H1 (cell line): Measurements from ENCODE around the gene TMEM107. TPM values are rescaled to one million over a fixed set of nuclear protein-coding genes. Genes with fewer than 3 reads are reported as not detected.

Source experiments
- CTCF ChIA-PET: fragments of 300-600 bp; sonication (Branson Sonifier 250); formaldehyde crosslinking; loops from one replicate; lab custom pipeline; 2021; ENCODE audit not compliant: partially characterized antibody; lab: Charles Lee
- POLR2A ChIA-PET: fragments of 300-600 bp; sonication (Branson Sonifier 250); formaldehyde crosslinking; loops from one replicate; lab custom pipeline; 2021; ENCODE audit warnings: inconsistent platforms; ENCODE audit not compliant: partially characterized antibody; lab: Charles Lee
- DNase-seq, 2 experiments: peaks; one replicate each; pipeline versions ENCODE4 v3.0.0 to v3.0.0-alpha.2; 2010 to 2022; ENCODE audit warnings: low spot score in 2 of 2, low read depth in 1 of 2, mixed read lengths in 1 of 2
- FAIRE-seq: peaks from 2 replicates; lab custom pipeline; 2011; peaks lifted over from hg19 to GRCh38; lab: Jason Lieb, UNC
- H2AFZ ChIP-seq: 2 replicates; pipeline ENCODE4 v1.8.1; 2012; ENCODE audit warnings: low read length, inconsistent platforms
- H2AK5ac ChIP-seq: 2 replicates; pipeline ENCODE4 v1.6.1; 2013; ENCODE audit warnings: low read depth, low read length
- H2BK120ac ChIP-seq: replicated peaks from 2 replicates; pipeline ENCODE3; 2013; ENCODE audit warnings: low read depth, low read length, inconsistent platforms
- H2BK12ac ChIP-seq: 2 replicates; pipeline ENCODE4 v1.6.1; 2013; ENCODE audit warnings: low read depth, low read length
- H2BK15ac ChIP-seq: 2 replicates; pipeline ENCODE4 v1.6.1; 2013; ENCODE audit warnings: low read length
- H2BK20ac ChIP-seq: 2 replicates; pipeline ENCODE4 v1.6.1; 2013; ENCODE audit warnings: low read length
- H2BK5ac ChIP-seq: 2 replicates; pipeline ENCODE4 v1.6.1; 2013; ENCODE audit warnings: low read depth, low read length
- H3K14ac ChIP-seq: 2 replicates; pipeline ENCODE4 v1.6.1; 2013; ENCODE audit warnings: inconsistent platforms; ENCODE audit not compliant: insufficient read length
- H3K18ac ChIP-seq: 2 replicates; pipeline ENCODE4 v1.6.1; 2013; ENCODE audit warnings: low read length; ENCODE audit errors: extremely low read depth
- H3K23ac ChIP-seq: 2 replicates; pipeline ENCODE4 v1.6.1; 2013; ENCODE audit warnings: inconsistent platforms; ENCODE audit not compliant: insufficient read length
- H3K23me2 ChIP-seq: 2 replicates; pipeline ENCODE4 v1.6.1; 2013; ENCODE audit warnings: low read depth, low read length
- H3K27ac ChIP-seq: 2 replicates; pipeline ENCODE4 v1.6.1; 2011; ENCODE audit warnings: low read depth, low read length, inconsistent platforms
- H3K27me3 ChIP-seq, 4 experiments: replicated peaks in 1 of 4; 1 replicate in 1 of 4; 2 replicates in 3 of 4; pipeline versions ENCODE4 v1.6.1 to v1.8.1; 2011 to 2013; ENCODE audit warnings: low read length in 3 of 4, mild to moderate bottlenecking in 3 of 4, inconsistent platforms in 2 of 4, mixed read lengths in 2 of 4, moderate library complexity in 1 of 4; ENCODE audit not compliant: control insufficient read depth in 3 of 4, insufficient read depth in 3 of 4; ENCODE audit errors: extremely low read depth in 1 of 4
- H3K36me3 ChIP-seq, 4 experiments: 2 replicates each; pipeline versions ENCODE4 v1.6.1 to v1.8.1; 2011 to 2013; ENCODE audit warnings: mild to moderate bottlenecking in 4 of 4, low read length in 3 of 4, moderate library complexity in 2 of 4, control low read depth in 1 of 4, inconsistent platforms in 1 of 4; ENCODE audit not compliant: insufficient read depth in 4 of 4, control insufficient read depth in 2 of 4
- H3K4ac ChIP-seq: replicated peaks from 2 replicates; pipeline ENCODE3; 2013; ENCODE audit warnings: low read length, low read depth, mixed read lengths, inconsistent platforms; ENCODE audit not compliant: insufficient read length
- H3K4me1 ChIP-seq, 4 experiments: replicated peaks in 1 of 4; 1 replicate in 1 of 4; 2 replicates in 3 of 4; pipeline versions ENCODE4 v1.6.1 to v1.8.1; 2011 to 2013; ENCODE audit warnings: low read length in 3 of 4, inconsistent platforms in 2 of 4, mixed read lengths in 1 of 4; ENCODE audit not compliant: insufficient read depth in 4 of 4, control insufficient read depth in 3 of 4
- H3K4me2 ChIP-seq, 2 experiments: 2 replicates each; pipeline versions ENCODE4 v1.6.1 to v1.8.1; 2011 to 2013; ENCODE audit warnings: low read depth in 2 of 2, low read length in 2 of 2, control low read depth in 1 of 2, inconsistent platforms in 1 of 2, mild to moderate bottlenecking in 1 of 2; ENCODE audit not compliant: insufficient read depth in 1 of 2
- H3K4me3 ChIP-seq, 4 experiments: fragments of 200-600, 300-600 bp in 1 of 4; sonication (generic), shearing (Covaris generic), sonication (Bioruptor Twin) in 1 of 4; 2 replicates each; pipeline versions ENCODE4 v1.5.1 to v1.8.1; 2011 to 2016; ENCODE audit warnings: low read length in 4 of 4, low read depth in 3 of 4, control low read depth in 2 of 4, inconsistent platforms in 2 of 4, mild to moderate bottlenecking in 2 of 4, mixed read lengths in 1 of 4, moderate library complexity in 1 of 4; ENCODE audit not compliant: insufficient read depth in 2 of 4; ENCODE audit errors: extremely low read depth in 1 of 4
- H3K56ac ChIP-seq: replicated peaks from 2 replicates; pipeline ENCODE3; 2013; ENCODE audit warnings: low read depth, mild to moderate bottlenecking, mixed read lengths, low read length, inconsistent platforms; ENCODE audit not compliant: insufficient read length
- H3K79me1 ChIP-seq: 2 replicates; pipeline ENCODE4 v1.6.1; 2013; ENCODE audit warnings: low read depth, low read length, control low read depth
- H3K79me2 ChIP-seq, 2 experiments: 2 replicates each; pipeline versions ENCODE4 v1.6.1 to v1.8.1; 2012 to 2013; ENCODE audit warnings: low read length in 2 of 2, mild to moderate bottlenecking in 2 of 2, inconsistent platforms in 1 of 2; ENCODE audit not compliant: insufficient read depth in 2 of 2, control insufficient read depth in 1 of 2
- H3K9ac ChIP-seq, 4 experiments: replicated peaks in 1 of 4; 1 replicate in 1 of 4; 2 replicates in 3 of 4; pipeline versions ENCODE4 v1.6.1 to v1.8.1; 2011 to 2013; ENCODE audit warnings: low read depth in 3 of 4, low read length in 3 of 4, control low read depth in 2 of 4, mild to moderate bottlenecking in 2 of 4, moderate library complexity in 2 of 4, inconsistent platforms in 1 of 4; ENCODE audit errors: extremely low read depth in 1 of 4
- H3K9me3 ChIP-seq, 2 experiments: 2 replicates each; pipeline versions ENCODE4 v1.6.1 to v1.8.1; 2012 to 2013; ENCODE audit warnings: mild to moderate bottlenecking in 2 of 2, moderate library complexity in 2 of 2, control low read depth in 1 of 2, inconsistent platforms in 1 of 2, low read depth in 1 of 2, low read length in 1 of 2, mixed read lengths in 1 of 2; ENCODE audit not compliant: insufficient read depth in 2 of 2
- H4K20me1 ChIP-seq, 2 experiments: replicated peaks in 1 of 2; 2 replicates each; pipeline versions ENCODE3 to v1.8.1; 2011 to 2013; ENCODE audit warnings: inconsistent platforms in 2 of 2, low read length in 2 of 2, mild to moderate bottlenecking in 1 of 2; ENCODE audit not compliant: insufficient read depth in 2 of 2, control insufficient read depth in 1 of 2
- H4K5ac ChIP-seq: 2 replicates; pipeline ENCODE4 v1.6.1; 2013; ENCODE audit warnings: low read length, low read depth, mixed read lengths, inconsistent platforms; ENCODE audit not compliant: insufficient read length
- H4K8ac ChIP-seq: 2 replicates; pipeline ENCODE4 v1.8.0; 2013; ENCODE audit warnings: mild to moderate bottlenecking, moderate library complexity, low read length, inconsistent platforms; ENCODE audit not compliant: insufficient read depth; ENCODE audit errors: extremely low read depth
- H4K91ac ChIP-seq: replicated peaks from 2 replicates; pipeline ENCODE3; 2013; ENCODE audit warnings: low read length, mixed read lengths, inconsistent platforms; ENCODE audit not compliant: insufficient read length
- CEBPB ChIP-seq: IDR thresholded peaks from 2 replicates; pipeline ENCODE4 v1.6.1; 2012; ENCODE audit warnings: low read depth, low read length
- CTBP2 ChIP-seq: IDR thresholded peaks from 2 replicates; pipeline ENCODE4 v1.7.0; 2011; ENCODE audit warnings: borderline replicate concordance, mild to moderate bottlenecking, moderate library complexity, mixed read lengths, low read length; ENCODE audit not compliant: insufficient read depth, insufficient read length
- EZH2 ChIP-seq: fragments of 200-600 bp; sonication (generic); IDR thresholded peaks from 2 replicates; pipeline ENCODE4 v1.7.1; 2012; ENCODE audit warnings: low read depth, mild to moderate bottlenecking, moderate library complexity, low read length, inconsistent platforms; ENCODE audit not compliant: severe bottlenecking
- FOSL1 ChIP-seq: IDR thresholded peaks from 2 replicates; pipeline ENCODE4 v1.6.1; 2011; ENCODE audit warnings: mild to moderate bottlenecking, low read depth, low read length, moderate library complexity; ENCODE audit not compliant: insufficient read depth
- GABPA ChIP-seq: IDR thresholded peaks from 2 replicates; pipeline ENCODE4 v1.6.1; 2011; ENCODE audit warnings: mild to moderate bottlenecking, low read length, moderate library complexity, borderline replicate concordance; ENCODE audit not compliant: insufficient read depth
- GTF2F1 ChIP-seq: IDR thresholded peaks from 2 replicates; pipeline ENCODE4 v1.6.1; 2012; ENCODE audit warnings: low read depth, low read length, improper control_type of control experiment, borderline replicate concordance
- KDM1A ChIP-seq: fragments of 200-600, 300-600 bp; sonication (generic); IDR thresholded peaks from 2 replicates; pipeline ENCODE4 v1.7.1; 2016; ENCODE audit warnings: mild to moderate bottlenecking, low read length, borderline replicate concordance
- KDM5A ChIP-seq: fragments of 200-600 bp; IDR thresholded peaks from 2 replicates; pipeline ENCODE4 v1.7.1; 2012; ENCODE audit warnings: mild to moderate bottlenecking, low read length, inconsistent platforms, mixed read lengths
- RBBP5 ChIP-seq: IDR thresholded peaks from 2 replicates; pipeline ENCODE4 v1.7.1; 2012; ENCODE audit warnings: low read depth, mild to moderate bottlenecking, inconsistent platforms, low read length, moderate library complexity, borderline replicate concordance
- RXRA ChIP-seq: IDR thresholded peaks from 2 replicates; pipeline ENCODE4 v1.6.1; 2011; ENCODE audit warnings: low read depth, mild to moderate bottlenecking, low read length, moderate library complexity; ENCODE audit not compliant: insufficient read depth
- SP2 ChIP-seq: IDR thresholded peaks from 2 replicates; pipeline ENCODE4 v1.6.1; 2012; ENCODE audit warnings: mild to moderate bottlenecking, low read length, inconsistent platforms
- SUZ12 ChIP-seq: fragments of 200-600 bp; sonication (generic); IDR thresholded peaks from 2 replicates; pipeline ENCODE4 v1.6.1; 2012; ENCODE audit warnings: mild to moderate bottlenecking, inconsistent platforms, low read length, moderate library complexity, mixed read lengths
- ZNF274 ChIP-seq: IDR thresholded peaks from 2 replicates; pipeline ENCODE4 v1.7.0; 2012; ENCODE audit warnings: low read length, borderline replicate concordance; ENCODE audit errors: extremely low read depth
- WGBS, 2 experiments: shearing (Covaris generic) in 1 of 2; methylation state at CpG; one replicate each; pipeline versions ENCODE4 v1.1.6 to v1.1.7; 2013 to 2015; ENCODE audit warnings: low lambda C conversion rate in 2 of 2, mixed read lengths in 2 of 2, inconsistent platforms in 1 of 2, low coverage in 1 of 2, missing lambda C conversion rate in 1 of 2; ENCODE audit not compliant: insufficient replicate concordance in 2 of 2, insufficient coverage in 1 of 2, insufficient read length in 1 of 2; ENCODE audit errors: extremely low coverage in 1 of 2, missing lambda C conversion rate in 1 of 2; 5-methylcytosine and 5-hydroxymethylcytosine counted together
- polyA plus RNA-seq, 7 experiments: library from polyadenylated mRNA; depleted of rRNA in 3 of 7; stranded (reverse) in 5 of 7; unstranded in 2 of 7; fragments of >200 nt in 5 of 7; fragments of 200-250 nt in 2 of 7; gene quantifications; 1 replicate in 5 of 7; 2 replicates in 1 of 7; 4 replicates in 1 of 7; pipeline versions ENCODE4 v1.2.1 to v1.2.3, GENCODE V29; 2011 to 2013; ENCODE audit warnings: missing spikeins in 2 of 7, mixed read lengths in 2 of 7
- total RNA-seq: library from RNA; stranded (reverse); fragmentation: NEBNext Ultra II Directional; extraction: Animal tissue kit (Norgen Biotek cat#: 25700); gene quantifications from 2 replicates; pipeline ENCODE4 v1.2.1, GENCODE V29; 2021

Gene TMEM107
- total and polyA plus RNA-seq, 2 of the 8 experiments (the other 6 are each of a cell fraction or from before 2014, with no cell fraction given), result 17.3 to 21.5 TPM

GRCh38 chr17:8164815-8165131 is 11.4 kb downstream of the TMEM107 start:
- peak overlapping the region; percentile 47 for H3K4ac ChIP-seq
- peak overlapping the region; percentile 85 to 95; a peak in 2 of 4 replicates for H3K4me2 ChIP-seq
- POLR2A ChIA-PET, result interaction anchor here (0.8 to 15.7 kb wide), 10 partner anchors 9 to 105 kb away, joined by 3 to 289 read pairs (median 6); partner anchors contain the start of genes AURKB, PER1 and TMEM107
- H3K4me3 ChIP-seq, result peak overlapping the region in 1 of 4 experiments; percentile 97; a peak in 1 of 8 replicates
- no peak overlapping the region for H2BK15ac ChIP-seq
- H3K23me2 ChIP-seq, result peaks cover 16% of the 10 kb centered on the region
- peak overlapping the region; percentile 100; the same call in 1 of the 2 replicates for H2BK5ac ChIP-seq
- CTCF ChIA-PET, result interaction anchor here (1.2 to 1.4 kb wide), 2 partner anchors 27 to 82 kb away, joined by 3 to 4 read pairs; no protein-coding TSS in a partner anchor
- H3K14ac ChIP-seq, result no peak overlapping the region
- no peak overlapping the region for H2AFZ ChIP-seq
- peaks cover 8 to 9% of the 10 kb centered on the region in 2 experiments for H4K20me1 ChIP-seq
- no peak for FAIRE-seq
- no peak overlapping the region for H3K23ac ChIP-seq
- no peaks in the 10 kb centered on the region for H3K27me3 ChIP-seq
- H3K79me1 ChIP-seq, result peaks cover 8% of the 10 kb centered on the region
- no peak overlapping the region for H2BK20ac ChIP-seq
- H3K79me2 ChIP-seq, result peaks cover 0 to 15% of the 10 kb centered on the region in 2 experiments; a peak in 2 of 4 replicates
- H3K18ac ChIP-seq, result peak overlapping the region; percentile 10
- H3K56ac ChIP-seq, result no peak overlapping the region
- peak overlapping the region; percentile 6 for H4K5ac ChIP-seq
- WGBS, 2 experiments, result 90% methylated on average over 6 of the region's 6 CpGs; no CpG with 5 or more reads in 1 of the 2 experiments
- no peak for DNase-seq
- H3K9me3 ChIP-seq, result no peaks in the 10 kb centered on the region
- H3K9ac ChIP-seq, result no peak overlapping the region
- H4K8ac ChIP-seq, result no peak overlapping the region
- H3K36me3 ChIP-seq, result peaks cover 0 to 9% (median 4%) of the 10 kb centered on the region in 4 experiments; a peak in 6 of 8 replicates
- peak overlapping the region; percentile 5 for H4K91ac ChIP-seq
- H2AK5ac ChIP-seq, result no peak overlapping the region
- H2BK120ac ChIP-seq, result no peak overlapping the region
- H2BK12ac ChIP-seq, result 0 out of 2 replicates have a peak overlapping the region, but pooled peaks have one; percentile 6
- H3K4me1 ChIP-seq, result peaks cover 4 to 25% (median 21%) of the 10 kb centered on the region in 4 experiments
- no peak overlapping the region for H3K27ac ChIP-seq
- no peak for TF ChIP-seq ZNF274
- no peak for TF ChIP-seq KDM5A
- TF ChIP-seq RXRA, result no peak
- TF ChIP-seq GTF2F1, result no peak
- no peak for TF ChIP-seq GABPA
- TF ChIP-seq SUZ12, result no peak
- TF ChIP-seq EZH2, result no peak
- no peak for TF ChIP-seq CEBPB
- TF ChIP-seq KDM1A, result no peak
- TF ChIP-seq SP2, result no peak
- TF ChIP-seq RBBP5, result no peak
- no peak for TF ChIP-seq FOSL1
- no peak for TF ChIP-seq CTBP2
